ENCODE measurements around the gene SLC2A2. TPM values are rescaled to one million over a fixed set of nuclear protein-coding genes. Genes with fewer than 3 reads are reported as not detected.

SLC2A2 gene
- total RNA-seq, 1 experiment from 2014 or later: not detected

GRCh38 chr3:170980399-170980798 is 46.1 kb downstream of the SLC2A2 start:
- CTCF ChIA-PET: interaction anchor here (0.7 to 1.6 kb wide), 4 partner anchors 9 to 634 kb away, joined by 3 to 7 read pairs (median 4); no protein-coding TSS in a partner anchor
- ATAC-seq: no peak
- no peaks in the 10 kb centered on the region; the same call in 1 of the 2 replicates for H3K27me3 Mint-ChIP-seq (ENCODE audit: low read depth)
- peaks cover 9% of the 10 kb centered on the region for H3K4me1 Mint-ChIP-seq
- POLR2A ChIA-PET: no interaction called here
- TF ChIP-seq SMAD3 (CRISPR knock-in tag; IDR thresholded peaks at IDR 0.05; ENCODE audit: borderline replicate concordance): no peak
- peaks cover 4% of the 10 kb centered on the region for H3K9me3 Mint-ChIP-seq
- H3K36me3 Mint-ChIP-seq: no peaks in the 10 kb centered on the region
- no peak overlapping the region for H3K4me3 Mint-ChIP-seq
- H3K27ac Mint-ChIP-seq: no peak overlapping the region
- DNase-seq (ENCODE audit: low spot score): no peak

- DNase-seq (ENCODE audit: low spot score) (no peak), ATAC-seq (no peak)
- POLR2A ChIA-PET: no interaction called here
- Mint-ChIP-seq H3K4me3 (no peak overlapping the region), H3K27me3 (ENCODE audit: low read depth) (peaks cover 5% of the 10 kb centered on the region), H3K27ac (no peak overlapping the region), H3K4me1 (peaks cover 9% of the 10 kb centered on the region), H3K36me3 (no peaks in the 10 kb centered on the region), H3K9me3 (no peaks in the 10 kb centered on the region; the same call in 1 of the 2 replicates)
- CTCF ChIA-PET: no interaction called here
- TF ChIP-seq TEAD4 (CRISPR knock-in tag; IDR thresholded peaks at IDR 0.05): no peak
- no peak for TF ChIP-seq ATF1 (CRISPR knock-in tag; IDR thresholded peaks at IDR 0.05)
- no peak for TF ChIP-seq ETV6 (CRISPR knock-in tag; IDR thresholded peaks at IDR 0.05)
- no peak for TF ChIP-seq PREB (CRISPR knock-in tag; IDR thresholded peaks at IDR 0.05; ENCODE audit: borderline replicate concordance)
- TF ChIP-seq ARID4B (CRISPR knock-in tag; IDR thresholded peaks at IDR 0.05; ENCODE audit: borderline replicate concordance): no peak
- TF ChIP-seq E2F1 (CRISPR knock-in tag; IDR thresholded peaks at IDR 0.05): no peak
- no peak for TF ChIP-seq ZNF317 (CRISPR knock-in tag; IDR thresholded peaks at IDR 0.05; ENCODE audit: borderline replicate concordance, low read depth)
- no peak for TF ChIP-seq FOXP4 (CRISPR knock-in tag; IDR thresholded peaks at IDR 0.05)
- no peak for TF ChIP-seq RELA (CRISPR knock-in tag; IDR thresholded peaks at IDR 0.05; ENCODE audit: borderline replicate concordance)
- no peak for TF ChIP-seq GRHL2 (CRISPR knock-in tag; IDR thresholded peaks at IDR 0.05; ENCODE audit: insufficient replicate concordance, severe bottlenecking)
- TF ChIP-seq ZNF121 (CRISPR knock-in tag; IDR thresholded peaks at IDR 0.05): no peak
- TF ChIP-seq MXD4 (CRISPR knock-in tag; IDR thresholded peaks at IDR 0.05; ENCODE audit: borderline replicate concordance): no peak
- no peak for TF ChIP-seq TP53 (CRISPR knock-in tag; IDR thresholded peaks at IDR 0.05)
- no peak for TF ChIP-seq NR1H2 (CRISPR knock-in tag; IDR thresholded peaks at IDR 0.05)
- no peak for TF ChIP-seq STAT6 (CRISPR knock-in tag; conservative IDR thresholded peaks at IDR 0.05; ENCODE audit: low read depth)
- TF ChIP-seq NR2C2 (CRISPR knock-in tag; IDR thresholded peaks at IDR 0.05): no peak
Measured at GRCh38 chr3:170977949-170978745, 48.4 kb downstream of the SLC2A2 start.
